Adrenal gland (tissue), 12 donors: ENCODE data around the gene SLC13A4. TPM values are rescaled to one million over a fixed set of nuclear protein-coding genes. Genes with fewer than 3 reads are reported as not detected.

Experiments used
- DNase-seq, 7 donors: peaks; one replicate each; pipeline ENCODE4 v3.0.0-alpha.2; 2019 to 2020
- H3K27ac ChIP-seq, 5 donors: fragments of 200-600 bp; sonication (generic) in 4 of 5; 1 replicate in 3 of 5; 2 replicates in 2 of 5; pipeline versions ENCODE4 v1.5.1 to v1.8.0; 2016 to 2020; ENCODE audit warnings: mild to moderate bottlenecking in 1 of 5
- H3K27me3 ChIP-seq: fragments of 200-600 bp; 2 replicates; pipeline ENCODE4 v1.8.0; 2021
- H3K36me3 ChIP-seq, 2 donors: fragments of 200-600 bp; replicated peaks in 1 of 2; 1 replicate in 1 of 2; 2 replicates in 1 of 2; pipeline versions ENCODE4 v1.5.1 to v1.8.0; 2018 to 2022
- H3K4me1 ChIP-seq, 2 donors: fragments of 200-600 bp; replicated peaks in 1 of 2; 1 replicate in 1 of 2; 2 replicates in 1 of 2; pipeline versions ENCODE4 v1.5.1 to v1.8.0; 2018 to 2021
- H3K4me3 ChIP-seq, 4 donors: fragments of 200-600 bp; sonication (generic) in 3 of 4; one replicate each; pipeline ENCODE4 v1.5.1; 2016 to 2018
- H3K9me3 ChIP-seq, 3 donors: fragments of 200-600 bp; sonication (generic) in 1 of 3; replicated peaks in 1 of 3; 1 replicate in 2 of 3; 2 replicates in 1 of 3; pipeline versions ENCODE4 v1.5.1 to v1.8.0; 2016 to 2021
- POLR2A ChIP-seq, 2 donors: fragments of 450-650 bp; IDR thresholded peaks; one replicate each; pipeline ENCODE4 v1.6.1; 2017; ENCODE audit warnings: antibody characterized with exemption in 2 of 2, mild to moderate bottlenecking in 2 of 2, moderate library complexity in 1 of 2
- WGBS, 4 donors: extraction: QIAGEN DNeasy Blood & Tissue Kit in 2 of 4; methylation state at CpG; one replicate each; pipeline versions ENCODE4 v1.1.5 to v1.1.7; 2013 to 2017; 5-methylcytosine and 5-hydroxymethylcytosine counted together
- intact Hi-C, 2 donors: fragments of 100-400 bp; cut with DNase I; formaldehyde crosslinking; loops; one replicate each; pipeline versions ENCODE4 v1.14.1 to v1.15.0; 2022 to 2023
- polyA plus RNA-seq, 3 donors: library from polyadenylated mRNA; stranded (reverse); fragments of 200-250 nt in 2 of 3; fragments of 350-450 nt in 1 of 3; fragmentation: Illumina TruSeq in 1 of 3; extraction: RNeasy Lipid Tissue Mini Kit (QIAGEN cat#74804) in 1 of 3; gene quantifications; one replicate each; pipeline ENCODE4 v1.2.3, GENCODE V29; 2013 to 2014
- total RNA-seq, 9 donors: library from RNA; depleted of rRNA in 4 of 9; stranded (reverse); fragments of >200 nt in 4 of 9; fragments of 120-200 nt in 1 of 9; fragmentation: NEBNext Ultra II Directional in 1 of 9; extraction: Animal tissue kit (Norgen Biotek cat#: 25700) in 1 of 9; gene quantifications; one replicate each; pipeline versions ENCODE4 v1.1.0 to v1.2.4, GENCODE V29; 2013 to 2023
- TF ChIP-seq, protein P1 (sequence below), 6 experiments: fragments of 450-650 bp in 4 of 6; fragments of 200-600 bp in 2 of 6; sonication (generic) in 1 of 6; IDR thresholded peaks; 1 replicate in 5 of 6; 2 replicates in 1 of 6; pipeline versions ENCODE4 v1.5.1 to v1.8.0; 2016 to 2021; ENCODE audit warnings: antibody characterized with exemption in 6 of 6, mild to moderate bottlenecking in 2 of 6, moderate library complexity in 1 of 6
- donor health status: healthy with polysubstance abuse.
- donor health status: Bipolar disorder and iron deficiency.
- donor health status: DM: yes; HTN: yes; CAD: no.
- donor health status: DM: no; HTN: no; CAD: no.
- donor health status: DM: no; HTN: no; CAD: no.
- donor health status: DM: yes; HTN: yes; CAD: no.

Gene SLC13A4
- total and polyA plus RNA-seq, 12 donors, result 0.14 to 0.97 (median 0.24) TPM; not detected in 6

DNA sequence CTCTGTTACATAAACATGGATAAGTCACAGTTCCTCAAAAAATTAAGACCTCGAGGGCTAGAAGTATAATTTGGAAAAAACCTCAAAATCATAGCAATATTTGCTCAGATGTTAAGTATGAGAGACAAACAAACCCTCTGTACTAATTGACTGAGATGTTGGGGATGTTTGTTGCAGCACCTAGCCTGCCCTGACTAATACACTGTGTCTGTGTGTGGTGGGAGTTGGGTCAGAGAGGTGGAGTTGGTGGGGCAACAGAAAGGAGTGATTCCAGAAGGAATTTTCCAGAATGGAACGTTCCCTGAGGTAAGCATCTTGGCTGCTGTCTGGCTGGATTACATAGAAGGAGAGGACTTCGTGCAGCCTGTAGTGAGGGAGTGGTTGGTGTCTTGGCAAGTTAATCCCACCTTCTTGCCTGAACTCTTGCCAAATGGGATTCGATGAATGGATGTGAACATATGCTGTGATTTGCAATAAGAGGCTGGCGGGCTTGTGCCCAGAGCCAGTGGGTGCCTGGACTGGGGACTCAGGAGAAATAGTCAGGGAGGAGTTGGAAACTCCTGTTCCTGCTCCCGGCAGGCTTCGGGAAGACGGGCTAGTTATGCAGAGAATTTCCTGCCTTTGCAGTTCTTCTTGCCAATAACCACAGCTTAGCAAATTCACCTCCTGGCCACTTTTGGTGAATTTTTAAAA is 29.9 kb upstream of the SLC13A4 start:
- WGBS, 4 donors, result 45 to 67% (median 54%) methylated on average over 7 to 8 of the region's 8 CpGs
- DNase-seq, result peak in 1 of 7 donors; percentile 32
- H3K27ac ChIP-seq, result peak overlapping the region in 3 of 5 donors; percentile 70 to 82 (median 72)

DNA sequence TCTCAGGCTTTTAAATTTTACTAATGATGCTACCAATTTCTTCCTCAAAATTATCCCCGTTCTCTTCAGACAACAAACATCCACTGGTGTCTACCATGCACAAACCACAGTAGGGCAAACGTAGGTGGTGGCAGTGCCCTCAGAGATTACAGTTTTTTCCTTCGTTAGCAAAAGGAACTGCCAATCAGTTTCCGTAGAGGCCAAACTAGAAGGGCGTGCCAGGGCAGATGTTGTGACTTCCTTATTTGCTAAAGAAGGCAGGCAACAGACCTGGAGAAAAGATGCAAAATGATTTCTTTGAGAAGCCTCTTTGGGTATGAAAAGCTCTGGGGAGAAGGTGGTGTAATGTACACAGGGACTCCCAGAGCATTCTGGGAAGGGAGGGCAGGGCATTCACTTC is 28.2 kb upstream of the SLC13A4 start:
- Histone ChIP-seq H3K9me3 (no peaks in the 10 kb centered on the region), H3K4me3 (no peak overlapping the region), H3K4me1 (no peaks in the 10 kb centered on the region), H3K27ac (no peak overlapping the region), H3K27me3 (no peaks in the 10 kb centered on the region), H3K36me3 (no peaks in the 10 kb centered on the region)
- no peak for TF ChIP-seq POLR2A (IDR thresholded peaks at IDR 0.05)
- TF ChIP-seq, protein P1, sequence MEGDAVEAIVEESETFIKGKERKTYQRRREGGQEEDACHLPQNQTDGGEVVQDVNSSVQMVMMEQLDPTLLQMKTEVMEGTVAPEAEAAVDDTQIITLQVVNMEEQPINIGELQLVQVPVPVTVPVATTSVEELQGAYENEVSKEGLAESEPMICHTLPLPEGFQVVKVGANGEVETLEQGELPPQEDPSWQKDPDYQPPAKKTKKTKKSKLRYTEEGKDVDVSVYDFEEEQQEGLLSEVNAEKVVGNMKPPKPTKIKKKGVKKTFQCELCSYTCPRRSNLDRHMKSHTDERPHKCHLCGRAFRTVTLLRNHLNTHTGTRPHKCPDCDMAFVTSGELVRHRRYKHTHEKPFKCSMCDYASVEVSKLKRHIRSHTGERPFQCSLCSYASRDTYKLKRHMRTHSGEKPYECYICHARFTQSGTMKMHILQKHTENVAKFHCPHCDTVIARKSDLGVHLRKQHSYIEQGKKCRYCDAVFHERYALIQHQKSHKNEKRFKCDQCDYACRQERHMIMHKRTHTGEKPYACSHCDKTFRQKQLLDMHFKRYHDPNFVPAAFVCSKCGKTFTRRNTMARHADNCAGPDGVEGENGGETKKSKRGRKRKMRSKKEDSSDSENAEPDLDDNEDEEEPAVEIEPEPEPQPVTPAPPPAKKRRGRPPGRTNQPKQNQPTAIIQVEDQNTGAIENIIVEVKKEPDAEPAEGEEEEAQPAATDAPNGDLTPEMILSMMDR (IDR thresholded peaks at IDR 0.05), result no peak
- WGBS, 4 donors, result 49 to 59% (median 54%) methylated on average over 5 of the region's 5 CpGs
- intact Hi-C loops, result no loop called here
- DNase-seq, result no peak

More for the DNA sequence above, 29.9 kb upstream of the SLC13A4 start:
- H3K27me3 ChIP-seq, result no peaks in the 10 kb centered on the region
- no peaks in the 10 kb centered on the region for H3K36me3 ChIP-seq
- H3K9me3 ChIP-seq, result no peaks in the 10 kb centered on the region
- intact Hi-C loops, result no loop called here
- no peak overlapping the region for H3K4me3 ChIP-seq
- TF ChIP-seq, protein P1 (IDR thresholded peaks at IDR 0.05), result no peak
- TF ChIP-seq POLR2A (IDR thresholded peaks at IDR 0.05), result no peak
- no peaks in the 10 kb centered on the region for H3K4me1 ChIP-seq

DNA sequence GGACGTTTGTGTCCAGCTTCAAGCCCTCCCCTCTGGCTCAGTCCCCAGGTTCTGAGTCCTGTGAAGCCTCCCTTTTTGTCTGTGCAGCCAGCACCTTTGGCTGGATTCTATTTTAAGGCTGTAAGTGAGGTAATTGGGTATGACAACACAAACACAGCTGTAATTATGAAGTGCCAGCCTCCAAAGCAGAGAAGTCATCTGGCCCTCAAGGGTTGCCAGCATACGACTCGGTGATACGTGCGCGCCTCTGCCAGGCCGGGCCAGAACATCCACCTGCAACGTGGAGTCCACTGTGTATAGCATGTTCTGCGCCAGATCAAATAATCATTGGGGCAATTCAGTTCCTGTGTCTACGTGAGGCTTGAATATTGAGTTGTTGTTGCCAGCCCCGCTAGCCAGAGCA is 27.4 kb upstream of the SLC13A4 start:
- H3K36me3 ChIP-seq, result no peaks in the 10 kb centered on the region
- WGBS, 4 donors, result 64 to 86% (median 83%) methylated on average over 5 to 11 of the region's 11 CpGs
- H3K9me3 ChIP-seq, result no peaks in the 10 kb centered on the region
- H3K27me3 ChIP-seq, result no peaks in the 10 kb centered on the region
- intact Hi-C loops, result no loop called here
- TF ChIP-seq, protein P1 (IDR thresholded peaks at IDR 0.05), result no peak
- TF ChIP-seq POLR2A (IDR thresholded peaks at IDR 0.05), result no peak
- DNase-seq, result no peak
- H3K4me1 ChIP-seq, result no peaks in the 10 kb centered on the region
- H3K4me3 ChIP-seq, result no peak overlapping the region
- H3K27ac ChIP-seq, result no peak overlapping the region

DNA sequence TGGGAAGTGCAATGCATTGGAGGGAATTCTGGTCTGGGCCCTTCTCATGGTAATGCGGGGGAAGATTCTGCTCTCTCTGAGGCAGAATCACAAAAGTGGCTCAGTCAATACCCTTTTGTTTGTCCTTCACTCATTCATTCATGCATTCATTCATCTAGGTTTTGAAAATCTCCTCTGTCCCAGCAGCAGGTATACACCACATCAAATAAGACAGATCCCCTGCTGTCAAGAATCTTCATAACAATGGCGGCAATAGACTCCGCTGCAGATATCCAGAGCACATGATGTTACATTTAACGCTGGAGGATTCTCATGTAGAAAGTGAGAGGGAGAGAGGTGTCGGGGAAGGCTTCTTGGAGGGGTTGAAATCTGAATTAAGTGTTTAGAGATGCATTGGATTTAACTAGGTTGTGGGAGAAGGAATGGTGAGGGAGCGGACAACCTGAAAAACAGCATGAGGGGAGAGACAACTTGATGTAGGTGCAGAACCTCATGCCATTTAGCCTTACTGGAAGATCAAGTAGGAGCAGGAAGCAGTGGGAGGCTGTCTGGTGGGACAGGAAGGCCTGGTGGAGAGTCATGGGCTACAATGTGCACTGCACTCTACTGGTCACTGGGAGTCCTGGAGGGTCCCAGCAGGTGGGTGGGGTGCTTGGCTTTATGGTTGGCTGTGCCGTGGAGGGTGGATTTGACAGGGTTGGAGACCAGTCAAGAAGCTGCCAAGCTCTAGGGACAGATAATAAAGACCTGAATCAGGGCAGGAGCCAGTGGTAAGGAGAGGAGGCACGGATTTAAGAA is 25.8 kb upstream of the SLC13A4 start:
- Histone ChIP-seq H3K27ac (no peak overlapping the region), H3K36me3 (no peaks in the 10 kb centered on the region), H3K9me3 (no peaks in the 10 kb centered on the region), H3K27me3 (no peaks in the 10 kb centered on the region), H3K4me1 (no peaks in the 10 kb centered on the region), H3K4me3 (no peak overlapping the region)
- no peak for DNase-seq
- intact Hi-C loops, result no loop called here
- no peak for TF ChIP-seq POLR2A (IDR thresholded peaks at IDR 0.05)
- TF ChIP-seq, protein P1 (IDR thresholded peaks at IDR 0.05), result no peak
- 86 to 94% (median 88%) methylated on average over 8 of the region's 8 CpGs for WGBS, 4 donors
